ENCODE data around the gene SH2D1B. TPM values are rescaled to one million over a fixed set of nuclear protein-coding genes. Genes with fewer than 3 reads are reported as not detected.

The SH2D1B gene
- total RNA-seq, 3 donors from 2014 or later, result 0.33 TPM; not detected in 2

GRCh38 chr1:162368451-162368850 is 43.5 kb downstream of the SH2D1B start:
- Histone ChIP-seq H3K4me3 (no peak overlapping the region), H3K27me3 (no peaks in the 10 kb centered on the region), H3K4me1 (no peaks in the 10 kb centered on the region), H3K27ac (no peak overlapping the region), H3K36me3 (no peaks in the 10 kb centered on the region), H3K9me3 (no peaks in the 10 kb centered on the region)
- TF ChIP-seq POLR2A (IDR thresholded peaks at IDR 0.05), result no peak
- no peak for TF ChIP-seq POLR2AphosphoS5 (IDR thresholded peaks at IDR 0.05)
- TF ChIP-seq CTCF (IDR thresholded peaks at IDR 0.05), result no peak
- no peak for DNase-seq (ENCODE audit: low spot score in 2 of 2)
- intact Hi-C loops (cut with DNase I; ENCODE audit: low total_unique reads), result no loop called here

DNA sequence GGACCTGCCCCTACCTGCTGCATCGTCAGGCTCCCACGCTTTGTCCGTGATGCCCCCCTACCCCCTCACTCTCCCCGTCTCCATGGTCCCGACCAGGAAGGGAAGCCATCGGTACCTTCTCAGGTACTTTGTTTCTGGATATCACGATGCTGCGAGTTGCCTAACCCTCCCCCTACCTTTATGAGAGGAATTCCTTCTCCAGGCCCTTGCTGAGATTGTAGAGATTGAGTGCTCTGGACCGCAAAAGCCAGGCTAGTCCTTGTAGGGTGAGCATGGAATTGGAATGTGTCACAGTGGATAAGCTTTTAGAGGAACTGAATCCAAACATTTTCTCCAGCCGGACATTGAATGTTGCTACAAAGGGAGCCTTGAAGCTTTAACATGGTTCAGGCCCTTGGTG is 44.2 kb downstream of the SH2D1B start:
- no peaks in the 10 kb centered on the region for H3K4me1 ChIP-seq
- H3K9me3 ChIP-seq, result no peaks in the 10 kb centered on the region
- DNase-seq (ENCODE audit: low spot score in 2 of 2), result no peak
- TF ChIP-seq POLR2AphosphoS5 (IDR thresholded peaks at IDR 0.05), result no peak
- no peak for TF ChIP-seq POLR2A (IDR thresholded peaks at IDR 0.05)
- TF ChIP-seq CTCF (IDR thresholded peaks at IDR 0.05), result no peak
- no peaks in the 10 kb centered on the region for H3K36me3 ChIP-seq
- H3K4me3 ChIP-seq, result no peak overlapping the region
- no peak overlapping the region for H3K27ac ChIP-seq
- H3K27me3 ChIP-seq, result no peaks in the 10 kb centered on the region
- intact Hi-C loops (cut with DNase I; ENCODE audit: low total_unique reads), result no loop called here

DNA sequence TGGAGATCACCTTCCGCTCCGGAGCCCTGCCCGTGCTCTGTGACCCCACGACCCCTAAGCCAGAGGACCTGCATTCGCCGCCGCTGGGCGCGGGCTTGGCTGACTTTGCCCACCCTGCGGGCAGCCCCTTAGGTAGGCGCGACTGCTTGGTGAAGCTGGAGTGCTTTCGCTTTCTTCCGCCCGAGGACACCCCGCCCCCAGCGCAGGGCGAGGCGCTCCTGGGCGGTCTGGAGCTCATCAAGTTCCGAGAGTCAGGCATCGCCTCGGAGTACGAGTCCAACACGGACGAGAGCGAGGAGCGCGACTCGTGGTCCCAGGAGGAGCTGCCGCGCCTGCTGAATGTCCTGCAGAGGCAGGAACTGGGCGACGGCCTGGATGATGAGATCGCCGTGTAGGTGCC is 44.9 kb downstream of the SH2D1B start:
- no peak for DNase-seq (ENCODE audit: low spot score in 2 of 2)
- intact Hi-C loops (cut with DNase I; ENCODE audit: low total_unique reads), result no loop called here
- Histone ChIP-seq H3K9me3 (no peaks in the 10 kb centered on the region), H3K36me3 (no peaks in the 10 kb centered on the region), H3K4me1 (no peaks in the 10 kb centered on the region), H3K4me3 (peak overlapping the region; percentile 25 to 31 (median 25)), H3K27ac (no peak overlapping the region), H3K27me3 (no peaks in the 10 kb centered on the region)
- TF ChIP-seq POLR2AphosphoS5 (IDR thresholded peaks at IDR 0.05), result no peak
- no peak for TF ChIP-seq POLR2A (IDR thresholded peaks at IDR 0.05)
- TF ChIP-seq CTCF (IDR thresholded peaks at IDR 0.05), result no peak

DNA sequence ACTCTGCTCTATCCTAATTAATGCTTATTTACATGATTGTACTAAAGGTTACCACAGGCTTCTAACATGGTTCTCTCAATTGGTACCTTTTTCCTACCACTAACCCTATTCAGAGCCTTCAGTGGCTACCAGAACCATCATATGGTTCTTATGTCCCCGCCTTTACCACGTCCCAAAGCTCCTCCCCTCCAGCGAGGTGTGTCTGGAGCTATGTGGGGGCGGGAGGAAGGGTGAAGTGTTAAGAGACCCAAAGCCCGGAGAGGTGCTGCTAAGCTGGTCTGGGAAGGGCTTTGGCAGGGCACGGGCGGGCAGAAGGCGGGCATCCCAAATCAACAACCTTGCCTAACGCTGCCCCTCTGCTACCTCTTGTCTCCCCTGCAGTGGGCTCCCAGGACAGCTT is 45.3 kb downstream of the SH2D1B start:
- intact Hi-C loops (cut with DNase I; ENCODE audit: low total_unique reads), result no loop called here
- TF ChIP-seq POLR2AphosphoS5 (IDR thresholded peaks at IDR 0.05), result no peak
- no peak for TF ChIP-seq POLR2A (IDR thresholded peaks at IDR 0.05)
- no peak for TF ChIP-seq CTCF (IDR thresholded peaks at IDR 0.05)
- Histone ChIP-seq H3K9me3 (no peaks in the 10 kb centered on the region), H3K27me3 (no peaks in the 10 kb centered on the region), H3K4me1 (no peaks in the 10 kb centered on the region), H3K27ac (no peak overlapping the region), H3K4me3 (peak overlapping the region; percentile 25 to 31 (median 25)), H3K36me3 (no peaks in the 10 kb centered on the region)
- no peak for DNase-seq (ENCODE audit: low spot score in 2 of 2)

GRCh38 chr1:162366149-162366548 is 45.8 kb downstream of the SH2D1B start:
- intact Hi-C loops (cut with DNase I; ENCODE audit: low total_unique reads), result no loop called here
- Histone ChIP-seq H3K36me3 (no peaks in the 10 kb centered on the region), H3K9me3 (no peaks in the 10 kb centered on the region), H3K4me1 (no peaks in the 10 kb centered on the region), H3K27me3 (no peaks in the 10 kb centered on the region), H3K4me3 (no peak overlapping the region), H3K27ac (no peak overlapping the region)
- TF ChIP-seq CTCF (IDR thresholded peaks at IDR 0.05), result no peak
- no peak for TF ChIP-seq POLR2A (IDR thresholded peaks at IDR 0.05)
- no peak for TF ChIP-seq POLR2AphosphoS5 (IDR thresholded peaks at IDR 0.05)
- no peak for DNase-seq (ENCODE audit: low spot score in 2 of 2)

All from breast epithelium (tissue), 4 donors.